Measurements from ENCODE around the gene DNAJC5. TPM values are rescaled to one million over a fixed set of nuclear protein-coding genes. Genes with fewer than 3 reads are reported as not detected.
"Not testable (repeated sequence)": the region's sequence is repeated elsewhere in the genome, so short reads cannot be mapped to it uniquely, and the experiment has no call there.

The DNAJC5 gene
- total RNA-seq, 2 experiments from 2014 or later: 58.6 to 59.7 TPM

DNA sequence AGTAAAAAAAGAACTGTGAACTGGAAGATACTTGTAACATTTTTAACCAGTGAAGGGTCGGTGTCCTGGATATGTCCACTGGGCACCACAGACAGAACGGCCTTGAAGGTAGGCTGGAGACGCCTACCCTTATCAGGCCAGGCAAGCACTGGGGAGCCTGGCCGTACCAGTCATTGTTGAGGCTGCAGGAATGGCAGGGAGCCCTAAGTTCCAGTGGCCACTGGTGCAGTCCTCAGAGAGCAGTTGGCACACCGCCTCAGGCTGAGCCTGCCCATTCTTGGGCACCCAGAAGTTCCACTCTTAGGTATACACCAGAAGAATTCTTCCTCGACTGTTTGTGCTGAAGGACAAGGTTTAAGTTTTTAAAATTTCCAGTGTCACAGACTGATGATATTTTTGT lies 20.5 kb downstream of the DNAJC5 start:
- DNase-seq: no peak
- Mint-ChIP-seq H3K27ac (no peak overlapping the region), H3K9me3 (peaks cover 4% of the 10 kb centered on the region), H3K4me3 (no peak overlapping the region), H3K36me3 (ENCODE audit: low read depth) (peaks cover 38% of the 10 kb centered on the region), H3K4me1 (peaks cover 22% of the 10 kb centered on the region), H3K27me3 (no peaks in the 10 kb centered on the region)
- CTCF ChIA-PET: interaction anchor here (1.1 kb wide), 2 partner anchors 13 to 65 kb away, joined by 3 read pairs; no protein-coding TSS in a partner anchor
- POLR2A ChIA-PET: no interaction called here

DNA sequence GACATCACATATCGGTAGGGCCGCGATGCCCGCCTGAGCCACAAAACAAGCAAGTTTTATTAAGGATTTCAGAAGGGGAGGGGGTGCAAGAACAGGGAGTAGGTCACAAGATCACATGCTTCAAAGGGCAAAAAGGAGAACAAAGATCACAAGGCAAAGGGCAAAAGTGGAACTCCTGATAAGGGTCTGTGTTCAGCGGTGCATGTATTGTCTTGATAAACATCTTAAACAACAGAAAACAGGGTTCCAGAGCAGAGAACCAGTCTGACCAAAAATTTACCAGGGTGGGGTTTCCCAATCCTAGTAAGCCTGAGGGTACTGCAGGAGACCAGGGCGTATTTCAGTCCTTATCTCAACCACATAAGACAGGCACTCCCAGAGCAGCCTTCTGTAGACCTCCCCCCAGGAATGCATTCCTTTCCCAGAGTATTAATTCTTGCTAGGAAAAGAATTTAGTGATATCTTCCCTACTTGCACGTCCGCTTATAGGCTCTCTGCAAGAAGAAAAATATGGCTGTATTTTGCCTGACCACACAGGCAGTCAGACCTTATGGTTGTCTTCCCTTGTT lies 21.5 kb downstream of the DNAJC5 start:
- CTCF ChIA-PET, DNase-seq, H3K9me3 Mint-ChIP-seq, H3K4me3 Mint-ChIP-seq, H3K27me3 Mint-ChIP-seq, POLR2A ChIA-PET, H3K27ac Mint-ChIP-seq: not testable (repeated sequence)
- peaks cover 14% of the 10 kb centered on the region for H3K4me1 Mint-ChIP-seq
- peaks cover 33% of the 10 kb centered on the region for H3K36me3 Mint-ChIP-seq (ENCODE audit: low read depth)

DNA sequence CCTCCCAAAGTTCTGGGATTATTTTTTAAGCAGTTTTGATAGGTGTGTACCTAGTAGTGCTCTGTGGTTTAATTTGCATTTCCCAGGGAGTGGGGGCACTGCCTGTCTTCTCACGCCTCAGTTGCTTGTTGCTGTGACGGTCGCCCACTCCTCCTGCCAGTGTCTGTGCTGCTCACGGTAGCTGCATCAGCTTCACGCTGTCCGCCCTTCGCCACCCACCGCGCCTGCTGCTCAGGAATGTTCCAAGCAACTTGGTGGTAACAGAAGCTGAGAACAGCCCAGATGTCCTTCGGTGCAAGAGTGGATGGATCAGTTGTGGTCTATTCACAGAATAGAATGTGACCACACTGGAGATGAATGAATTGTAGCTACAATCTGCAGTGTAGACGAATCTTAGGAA lies 22.9 kb downstream of the DNAJC5 start:
- H3K36me3 Mint-ChIP-seq (ENCODE audit: low read depth): peaks cover 34% of the 10 kb centered on the region
- no peak overlapping the region for H3K4me3 Mint-ChIP-seq
- H3K4me1 Mint-ChIP-seq: peaks cover 12% of the 10 kb centered on the region
- H3K9me3 Mint-ChIP-seq: peaks cover 4% of the 10 kb centered on the region
- DNase-seq: no peak
- H3K27me3 Mint-ChIP-seq: no peaks in the 10 kb centered on the region
- ChIA-PET CTCF (interaction anchor here (1.1 kb wide), 1 partner anchor 9 kb away, joined by 3 read pairs; no protein-coding TSS in a partner anchor), POLR2A (interaction anchor here (0.8 kb wide), 1 partner anchor 52 kb away, joined by 3 read pairs; the partner anchor contains the start of gene TPD52L2)
- H3K27ac Mint-ChIP-seq: no peak overlapping the region

DNA sequence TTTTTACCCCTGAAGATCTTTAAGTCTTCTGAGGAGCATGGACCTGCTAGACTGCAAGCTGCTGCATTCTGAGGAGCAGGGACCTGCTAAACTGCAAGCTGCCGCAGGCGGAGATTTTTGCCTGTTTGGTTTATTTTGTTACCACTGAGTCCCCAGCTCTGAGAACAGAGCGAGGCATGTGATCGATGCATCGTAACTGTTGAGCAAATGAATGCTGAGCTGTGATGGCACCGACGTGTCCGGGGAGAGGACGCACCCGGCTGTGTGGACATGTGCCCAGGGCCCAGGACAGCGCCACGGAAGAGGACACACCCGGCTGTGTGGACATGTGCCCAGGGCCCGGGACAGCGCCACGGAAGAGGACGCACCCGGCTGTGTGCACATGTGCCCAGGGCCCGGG lies 24.2 kb downstream of the DNAJC5 start:
- DNase-seq: no peak
- no peaks in the 10 kb centered on the region for H3K27me3 Mint-ChIP-seq
- H3K27ac Mint-ChIP-seq: no peak overlapping the region
- H3K4me1 Mint-ChIP-seq: peaks cover 12% of the 10 kb centered on the region
- POLR2A ChIA-PET: no interaction called here
- H3K4me3 Mint-ChIP-seq: no peak overlapping the region
- CTCF ChIA-PET: no interaction called here
- H3K9me3 Mint-ChIP-seq: peaks cover 4% of the 10 kb centered on the region
- H3K36me3 Mint-ChIP-seq (ENCODE audit: low read depth): peaks cover 34% of the 10 kb centered on the region

DNA sequence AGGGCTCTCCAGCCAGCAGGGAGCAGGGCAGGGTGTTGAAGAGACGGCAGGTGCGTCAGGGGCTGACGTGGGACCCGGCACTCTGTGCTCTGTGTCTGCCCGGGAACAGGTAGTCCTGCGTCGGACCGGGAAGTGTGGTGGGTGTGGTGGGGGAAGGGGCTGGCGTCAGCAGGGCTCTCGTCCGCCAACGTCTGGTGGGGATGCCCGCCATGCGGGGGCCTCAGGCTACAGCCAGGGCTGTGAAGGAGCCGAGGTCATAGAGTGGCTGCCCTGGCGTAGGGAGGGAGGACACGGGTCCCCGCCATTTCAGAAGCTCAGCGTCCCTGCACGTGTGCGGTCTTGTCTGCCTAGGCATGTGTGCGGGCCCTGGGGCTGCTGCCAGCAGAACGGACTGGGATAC lies 25.3 kb downstream of the DNAJC5 start:
- Mint-ChIP-seq H3K36me3 (ENCODE audit: low read depth) (peaks cover 35% of the 10 kb centered on the region), H3K27me3 (no peaks in the 10 kb centered on the region), H3K27ac (no peak overlapping the region), H3K9me3 (peaks cover 4% of the 10 kb centered on the region), H3K4me3 (no peak overlapping the region), H3K4me1 (peaks cover 16% of the 10 kb centered on the region)
- ChIA-PET CTCF (no interaction called here), POLR2A (no interaction called here)
- no peak for DNase-seq

DNA sequence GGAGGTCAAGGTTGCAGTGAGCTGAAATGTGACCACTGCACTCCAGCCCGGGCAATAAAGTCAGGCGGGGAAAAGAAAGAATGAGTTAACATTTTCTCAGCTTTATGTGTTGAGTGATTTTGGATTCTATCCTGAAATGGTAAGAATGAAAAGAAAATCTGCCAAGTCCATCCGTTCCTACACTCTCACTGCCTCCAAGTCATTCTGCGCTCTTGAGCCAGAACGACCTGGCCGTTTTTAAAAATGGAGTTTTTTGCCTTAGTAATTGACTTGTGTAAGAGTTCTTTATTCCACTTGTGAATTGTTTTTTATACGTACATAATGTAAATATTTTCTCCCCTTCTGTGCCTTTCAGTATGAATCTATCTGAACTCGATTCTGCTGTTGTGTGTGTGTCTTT lies 28.7 kb downstream of the DNAJC5 start:
- Mint-ChIP-seq H3K9me3 (no peaks in the 10 kb centered on the region), H3K4me3 (no peak overlapping the region), H3K27me3 (no peaks in the 10 kb centered on the region), H3K4me1 (peaks cover 23% of the 10 kb centered on the region), H3K27ac (peak overlapping the region; percentile 7), H3K36me3 (ENCODE audit: low read depth) (peaks cover 39% of the 10 kb centered on the region)
- DNase-seq: no peak
- ChIA-PET POLR2A (interaction anchor here (1.5 kb wide), 1 partner anchor 28 kb away, joined by 4 read pairs; no protein-coding TSS in a partner anchor), CTCF (no interaction called here)

DNA sequence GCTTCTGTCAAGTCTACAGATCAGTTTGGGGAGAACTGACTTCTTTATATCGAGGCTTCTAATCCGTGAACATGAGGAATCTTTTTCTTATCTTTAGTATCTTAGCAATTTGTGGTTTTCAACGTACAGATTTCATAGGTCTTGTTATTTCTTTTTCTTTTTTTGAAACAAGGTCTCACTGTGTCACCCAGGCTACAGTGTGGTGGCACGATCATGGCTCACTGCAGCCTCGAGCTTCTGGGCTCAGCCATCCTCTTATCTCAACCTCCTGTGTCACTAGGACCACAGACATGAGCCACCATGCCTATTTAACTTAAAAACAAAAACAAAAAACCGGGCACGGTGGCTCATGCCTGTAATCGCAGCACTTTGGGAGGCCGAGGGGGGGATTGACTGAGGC lies 29.3 kb downstream of the DNAJC5 start:
- peaks cover 41% of the 10 kb centered on the region for H3K36me3 Mint-ChIP-seq (ENCODE audit: low read depth)
- H3K27ac Mint-ChIP-seq: peak overlapping the region; percentile 7
- H3K4me1 Mint-ChIP-seq: peaks cover 23% of the 10 kb centered on the region
- no peaks in the 10 kb centered on the region for H3K27me3 Mint-ChIP-seq
- CTCF ChIA-PET: interaction anchor here (0.6 kb wide), 1 partner anchor 57 kb away, joined by 3 read pairs; no protein-coding TSS in a partner anchor
- POLR2A ChIA-PET: interaction anchor here (1.5 kb wide), 1 partner anchor 28 kb away, joined by 4 read pairs; no protein-coding TSS in a partner anchor
- no peaks in the 10 kb centered on the region for H3K9me3 Mint-ChIP-seq
- DNase-seq: no peak
- H3K4me3 Mint-ChIP-seq: no peak overlapping the region

DNA sequence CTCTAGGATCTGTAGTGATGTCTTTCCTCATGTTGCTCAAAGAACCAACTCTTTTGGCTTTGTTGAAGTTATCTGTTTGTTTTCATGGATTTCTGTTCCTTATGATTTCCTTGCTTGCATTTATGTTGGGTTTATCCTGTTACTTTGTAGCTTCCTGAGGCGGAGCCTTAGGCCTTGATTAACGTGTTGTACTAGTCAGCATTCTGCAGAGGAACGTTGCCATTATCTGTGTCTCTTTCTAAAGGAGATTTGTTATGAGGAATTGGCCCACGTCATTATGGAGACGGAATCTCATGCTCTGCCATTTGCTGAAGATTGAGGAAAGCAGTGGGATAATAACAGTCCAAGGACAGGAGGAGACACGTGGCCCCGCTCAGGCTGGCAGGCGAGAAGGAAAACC lies 31.4 kb downstream of the DNAJC5 start:
- Mint-ChIP-seq H3K9me3 (no peaks in the 10 kb centered on the region), H3K4me1 (peaks cover 23% of the 10 kb centered on the region), H3K36me3 (ENCODE audit: low read depth) (peaks cover 56% of the 10 kb centered on the region), H3K27me3 (no peaks in the 10 kb centered on the region), H3K27ac (no peak overlapping the region), H3K4me3 (no peak overlapping the region)
- POLR2A ChIA-PET: no interaction called here
- CTCF ChIA-PET: interaction anchor here (0.8 kb wide), 1 partner anchor 8 kb away, joined by 3 read pairs; no protein-coding TSS in a partner anchor
- DNase-seq: no peak

DNA sequence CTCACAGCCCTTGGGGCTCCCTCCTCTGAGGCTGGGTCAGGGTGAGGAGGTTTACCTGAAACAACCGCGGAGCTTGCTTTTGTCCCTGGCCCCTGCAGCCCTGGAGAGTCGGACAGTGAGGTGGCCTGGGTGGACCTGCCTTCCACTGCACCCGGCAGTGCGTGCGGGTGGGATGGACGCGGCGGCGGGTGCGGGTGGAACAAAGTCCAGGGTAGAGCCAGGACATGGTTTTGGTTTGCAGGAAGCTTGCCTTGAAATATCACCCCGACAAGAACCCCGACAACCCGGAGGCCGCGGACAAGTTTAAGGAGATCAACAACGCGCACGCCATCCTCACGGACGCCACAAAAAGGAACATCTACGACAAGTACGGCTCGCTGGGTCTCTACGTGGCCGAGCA lies 34.1 kb downstream of the DNAJC5 start:
- Mint-ChIP-seq H3K9me3 (no peaks in the 10 kb centered on the region), H3K4me1 (peaks cover 18% of the 10 kb centered on the region), H3K4me3 (no peak overlapping the region), H3K27me3 (no peaks in the 10 kb centered on the region), H3K27ac (no peak overlapping the region), H3K36me3 (ENCODE audit: low read depth) (peaks cover 64% of the 10 kb centered on the region)
- ChIA-PET CTCF (no interaction called here), POLR2A (no interaction called here)
- DNase-seq: no peak

DNA sequence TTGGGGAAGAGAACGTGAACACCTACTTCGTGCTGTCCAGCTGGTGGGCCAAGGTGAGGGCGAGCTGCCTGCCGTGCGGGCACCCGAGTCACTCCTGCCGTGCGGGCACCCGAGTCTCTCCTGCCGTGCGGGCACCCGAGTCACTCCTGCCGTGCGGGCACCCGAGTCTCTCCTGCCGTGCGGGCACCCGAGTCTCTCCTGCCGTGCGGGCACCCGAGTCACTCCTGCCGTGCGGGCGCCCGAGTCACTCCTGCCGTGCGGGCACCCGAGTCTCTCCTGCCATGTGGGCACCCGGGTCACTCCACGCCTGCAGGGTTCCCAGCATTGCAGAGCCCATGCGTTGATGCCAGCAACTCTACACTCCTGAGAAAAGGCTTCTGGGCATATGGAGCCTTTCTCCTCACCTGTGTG lies 34.6 kb downstream of the DNAJC5 start:
- H3K4me3 Mint-ChIP-seq, DNase-seq, H3K27me3 Mint-ChIP-seq, CTCF ChIA-PET, POLR2A ChIA-PET, H3K27ac Mint-ChIP-seq, H3K9me3 Mint-ChIP-seq: not testable (repeated sequence)
- peaks cover 65% of the 10 kb centered on the region for H3K36me3 Mint-ChIP-seq (ENCODE audit: low read depth)
- H3K4me1 Mint-ChIP-seq: peaks cover 16% of the 10 kb centered on the region

DNA sequence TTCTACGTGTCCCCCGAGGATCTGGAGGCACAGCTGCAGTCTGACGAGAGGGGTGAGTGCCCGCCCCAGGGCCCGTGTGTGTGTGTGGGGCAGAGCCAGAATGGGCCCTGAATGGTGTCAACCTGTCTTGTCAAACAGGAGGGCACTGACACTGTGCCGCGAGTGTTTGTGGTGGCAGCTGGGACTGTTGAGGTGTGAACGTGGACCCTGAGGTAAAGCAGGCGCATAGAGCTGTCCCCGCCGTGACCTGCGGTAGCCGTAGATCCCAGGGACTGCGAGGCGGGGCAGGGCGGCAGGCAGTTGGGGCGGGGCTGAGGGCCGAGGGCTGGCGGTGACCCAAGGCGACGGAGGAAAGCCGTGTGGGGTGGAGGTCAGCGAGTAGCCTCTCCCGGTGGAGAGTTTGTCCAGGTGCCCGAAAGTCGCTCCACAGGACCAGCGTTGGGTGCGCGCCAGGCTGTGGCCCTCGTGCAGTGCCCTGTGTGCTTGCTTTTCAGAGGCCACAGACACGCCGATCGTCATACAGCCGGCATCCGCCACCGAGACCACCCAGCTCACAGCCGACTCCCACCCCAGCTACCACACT lies 36.1 kb downstream of the DNAJC5 start:
- CTCF ChIA-PET: no interaction called here
- no peaks in the 10 kb centered on the region for H3K27me3 Mint-ChIP-seq
- H3K4me1 Mint-ChIP-seq: peaks cover 9% of the 10 kb centered on the region
- H3K36me3 Mint-ChIP-seq (ENCODE audit: low read depth): peaks cover 72% of the 10 kb centered on the region
- H3K27ac Mint-ChIP-seq: no peak overlapping the region
- no peak for DNase-seq
- POLR2A ChIA-PET: no interaction called here
- no peaks in the 10 kb centered on the region for H3K9me3 Mint-ChIP-seq
- no peak overlapping the region for H3K4me3 Mint-ChIP-seq

DNA sequence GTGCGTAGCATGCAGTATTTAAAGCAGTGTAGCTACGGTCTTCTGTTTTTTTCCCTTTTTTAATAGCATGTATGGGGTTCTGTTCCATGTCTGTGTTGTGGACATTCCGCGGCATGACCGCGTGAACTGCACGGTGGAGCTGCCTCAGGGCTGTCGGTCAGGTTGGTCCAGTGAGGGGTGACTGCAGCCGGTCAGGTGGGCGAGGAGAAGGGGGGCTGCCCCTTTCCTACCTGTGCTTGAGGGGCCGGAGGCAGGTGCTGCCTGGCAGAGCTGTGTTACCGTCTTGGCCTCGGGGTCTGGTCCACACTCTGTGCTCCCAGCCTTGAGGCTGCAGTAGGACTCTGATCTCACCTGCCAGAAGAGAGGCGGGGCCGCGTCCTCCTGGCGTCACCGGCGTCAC lies 36.8 kb downstream of the DNAJC5 start:
- peaks cover 70% of the 10 kb centered on the region for H3K36me3 Mint-ChIP-seq (ENCODE audit: low read depth)
- no peak overlapping the region for H3K27ac Mint-ChIP-seq
- POLR2A ChIA-PET: no interaction called here
- peaks cover 4% of the 10 kb centered on the region for H3K4me1 Mint-ChIP-seq
- no peak for DNase-seq
- no peak overlapping the region for H3K4me3 Mint-ChIP-seq
- H3K9me3 Mint-ChIP-seq: no peaks in the 10 kb centered on the region
- no peaks in the 10 kb centered on the region for H3K27me3 Mint-ChIP-seq
- CTCF ChIA-PET: no interaction called here

DNA sequence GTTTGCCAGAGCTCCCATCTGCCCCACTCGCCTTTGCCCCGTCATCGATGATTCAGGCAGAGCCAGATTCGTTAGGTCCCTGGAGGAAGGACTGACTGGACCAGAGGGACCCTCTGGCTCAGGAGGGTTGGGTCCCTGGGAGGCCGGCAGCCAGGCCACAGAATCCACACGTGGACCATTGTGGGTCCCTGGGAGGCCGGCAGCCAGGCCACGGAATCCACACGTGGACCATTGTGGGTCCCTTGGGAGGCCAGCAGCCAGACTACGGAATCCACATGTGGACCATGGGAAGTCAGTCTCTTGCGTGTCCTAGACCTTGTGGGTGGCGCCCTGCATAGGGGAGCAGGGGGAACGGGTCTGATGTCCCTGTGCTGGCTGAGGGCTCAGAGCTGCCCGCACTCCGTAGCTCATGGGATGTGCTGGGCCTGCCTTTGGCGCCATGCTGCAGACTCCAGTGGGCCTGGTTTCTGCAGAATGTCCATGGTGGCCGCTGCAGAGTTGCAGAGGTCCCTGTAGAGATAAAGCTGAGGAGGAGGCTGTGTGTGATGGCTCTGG lies 37.8 kb downstream of the DNAJC5 start:
- H3K36me3 Mint-ChIP-seq (ENCODE audit: low read depth): peaks cover 64% of the 10 kb centered on the region
- H3K9me3 Mint-ChIP-seq: no peaks in the 10 kb centered on the region
- H3K27me3 Mint-ChIP-seq: no peaks in the 10 kb centered on the region
- ChIA-PET POLR2A (interaction anchor here (0.8 to 1.4 kb wide), 2 partner anchors 34 to 413 kb away, joined by 3 to 4 read pairs; no protein-coding TSS in a partner anchor), CTCF (no interaction called here)
- H3K27ac Mint-ChIP-seq: no peak overlapping the region
- H3K4me1 Mint-ChIP-seq: peaks cover 2% of the 10 kb centered on the region
- no peak overlapping the region for H3K4me3 Mint-ChIP-seq
- no peak for DNase-seq

DNA sequence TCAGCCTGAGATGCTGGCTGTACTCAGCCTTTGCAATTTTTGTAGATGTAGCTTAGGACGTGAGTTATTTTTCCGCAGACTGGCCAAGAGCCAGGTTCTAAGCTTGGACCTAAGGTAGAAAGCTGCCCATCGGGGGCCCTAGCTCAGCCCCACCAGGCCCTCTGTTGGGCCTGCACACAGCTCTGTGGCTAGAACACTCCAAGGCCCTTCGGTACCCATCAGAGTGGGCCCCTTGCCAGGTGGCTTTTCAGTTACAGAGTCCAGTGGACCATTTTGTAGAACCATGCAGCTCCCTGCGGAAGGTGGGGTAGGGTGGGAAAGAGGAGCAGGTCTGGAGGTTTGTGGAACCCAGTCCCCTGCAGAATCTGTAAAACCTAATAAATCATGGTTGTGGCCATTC lies 38.7 kb downstream of the DNAJC5 start:
- ChIA-PET POLR2A (interaction anchor here (0.8 to 1.4 kb wide), 3 partner anchors 31 to 414 kb away, joined by 3 to 4 read pairs (median 3); no protein-coding TSS in a partner anchor), CTCF (no interaction called here)
- peaks cover 61% of the 10 kb centered on the region for H3K36me3 Mint-ChIP-seq (ENCODE audit: low read depth)
- H3K27me3 Mint-ChIP-seq: no peaks in the 10 kb centered on the region
- DNase-seq: no peak
- no peak overlapping the region for H3K4me3 Mint-ChIP-seq
- H3K9me3 Mint-ChIP-seq: no peaks in the 10 kb centered on the region
- H3K4me1 Mint-ChIP-seq: peaks cover 4% of the 10 kb centered on the region
- H3K27ac Mint-ChIP-seq: no peak overlapping the region

All from activated CD4-positive, alpha-beta memory T cell treated with anti-CD3 and anti-CD28 coated beads, Interleukin-2, amount 10 ng/mL, durations not matched to agents 7 days and 5 days (primary cell).